ENCODE data around the gene JAKMIP1. TPM values are rescaled to one million over a fixed set of nuclear protein-coding genes. Genes with fewer than 3 reads are reported as not detected.
"Not testable (repeated sequence)": the region's sequence is repeated elsewhere in the genome, so short reads cannot be mapped to it uniquely, and the experiment has no call there.

JAKMIP1 gene
- total RNA-seq, 1 donor from 2014 or later, result not detected

DNA sequence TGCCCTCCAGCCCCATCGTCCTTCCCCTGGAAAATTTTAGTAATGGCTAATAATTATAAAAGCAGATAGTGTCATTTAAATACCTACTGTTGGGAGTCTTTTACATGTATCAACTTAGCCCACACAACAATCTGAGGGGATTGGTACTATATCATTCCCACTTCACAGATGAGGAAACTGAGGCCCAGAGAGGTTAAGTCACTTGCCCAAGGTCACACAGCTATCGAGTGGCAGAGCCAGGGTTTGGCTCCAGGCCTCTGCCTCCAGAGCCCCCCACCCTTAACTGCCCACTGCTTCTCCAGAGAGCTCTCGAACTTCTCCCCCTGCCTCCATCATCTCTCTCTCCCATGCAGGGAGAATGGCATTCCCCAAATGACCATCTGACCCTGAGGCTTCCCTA lies 189.6 kb downstream of the JAKMIP1 start:
- Mint-ChIP-seq H3K9me3 (no peaks in the 10 kb centered on the region), H3K36me3 (no peaks in the 10 kb centered on the region), H3K4me1 (no peaks in the 10 kb centered on the region), H3K27ac (no peak overlapping the region), H3K4me3 (no peak overlapping the region), H3K27me3 (ENCODE audit: low read depth) (peaks cover 65% of the 10 kb centered on the region)
- DNase-seq (ENCODE audit: low spot score in 2 of 2, unreplicated experiment in 2 of 2), result no peak
- TF ChIP-seq, protein P1, sequence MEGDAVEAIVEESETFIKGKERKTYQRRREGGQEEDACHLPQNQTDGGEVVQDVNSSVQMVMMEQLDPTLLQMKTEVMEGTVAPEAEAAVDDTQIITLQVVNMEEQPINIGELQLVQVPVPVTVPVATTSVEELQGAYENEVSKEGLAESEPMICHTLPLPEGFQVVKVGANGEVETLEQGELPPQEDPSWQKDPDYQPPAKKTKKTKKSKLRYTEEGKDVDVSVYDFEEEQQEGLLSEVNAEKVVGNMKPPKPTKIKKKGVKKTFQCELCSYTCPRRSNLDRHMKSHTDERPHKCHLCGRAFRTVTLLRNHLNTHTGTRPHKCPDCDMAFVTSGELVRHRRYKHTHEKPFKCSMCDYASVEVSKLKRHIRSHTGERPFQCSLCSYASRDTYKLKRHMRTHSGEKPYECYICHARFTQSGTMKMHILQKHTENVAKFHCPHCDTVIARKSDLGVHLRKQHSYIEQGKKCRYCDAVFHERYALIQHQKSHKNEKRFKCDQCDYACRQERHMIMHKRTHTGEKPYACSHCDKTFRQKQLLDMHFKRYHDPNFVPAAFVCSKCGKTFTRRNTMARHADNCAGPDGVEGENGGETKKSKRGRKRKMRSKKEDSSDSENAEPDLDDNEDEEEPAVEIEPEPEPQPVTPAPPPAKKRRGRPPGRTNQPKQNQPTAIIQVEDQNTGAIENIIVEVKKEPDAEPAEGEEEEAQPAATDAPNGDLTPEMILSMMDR (IDR thresholded peaks at IDR 0.05; ENCODE audit: unreplicated experiment), result no peak

DNA sequence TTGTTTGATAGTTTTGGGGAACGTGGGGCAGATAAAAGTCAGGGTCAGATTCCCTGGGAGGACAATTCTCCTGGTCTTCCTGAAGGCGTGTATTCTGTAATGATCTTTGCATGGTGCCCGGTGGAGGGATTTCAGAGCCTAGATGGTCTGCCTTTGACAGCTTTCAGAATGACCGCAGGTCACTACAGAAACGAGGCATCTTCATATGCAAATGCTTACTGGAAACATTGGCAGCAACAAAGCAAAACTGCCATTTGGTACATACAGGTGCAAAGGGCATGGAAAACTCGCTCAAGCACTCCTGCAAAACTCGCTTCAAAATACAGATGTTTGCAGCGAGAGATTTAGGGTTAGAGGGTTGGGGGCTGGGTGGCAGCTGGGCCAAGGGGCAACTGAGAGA lies 190.9 kb downstream of the JAKMIP1 start:
- Mint-ChIP-seq H3K27me3 (ENCODE audit: low read depth) (peaks cover 69% of the 10 kb centered on the region), H3K9me3 (no peaks in the 10 kb centered on the region), H3K4me1 (no peaks in the 10 kb centered on the region), H3K4me3 (no peak overlapping the region), H3K36me3 (no peaks in the 10 kb centered on the region), H3K27ac (no peak overlapping the region)
- no peak for DNase-seq (ENCODE audit: low spot score in 2 of 2, unreplicated experiment in 2 of 2)
- TF ChIP-seq, protein P1 (IDR thresholded peaks at IDR 0.05; ENCODE audit: unreplicated experiment), result no peak

DNA sequence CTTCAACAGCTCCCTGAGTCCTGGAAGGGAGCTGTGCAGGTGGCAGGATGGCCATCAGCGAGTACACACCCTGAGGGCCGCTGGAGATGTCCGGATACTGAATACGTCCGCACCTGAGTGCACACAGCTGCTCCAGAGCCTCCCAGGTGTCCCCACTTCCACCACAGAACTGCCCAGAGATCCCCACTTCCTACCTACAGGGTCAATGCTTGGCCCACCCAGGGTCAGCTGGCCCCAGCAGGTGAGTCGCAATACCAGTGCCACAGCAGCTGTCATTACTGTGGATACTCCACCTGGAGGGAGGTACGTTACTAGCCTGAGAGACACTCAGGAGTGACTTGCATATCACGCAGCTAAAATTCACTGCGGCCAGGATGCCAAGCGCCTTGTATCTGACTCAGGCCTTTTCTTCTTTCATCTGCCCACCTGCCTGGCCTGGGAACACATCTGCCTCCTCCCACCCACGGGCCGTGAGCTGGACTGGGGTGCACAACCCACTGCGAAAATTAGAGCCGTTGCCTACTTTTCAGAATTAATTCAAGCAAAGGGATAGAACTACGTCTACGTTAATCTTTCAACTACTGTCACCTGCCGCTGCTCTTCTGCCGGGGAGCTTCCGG lies 191.5 kb downstream of the JAKMIP1 start:
- H3K27ac Mint-ChIP-seq, result no peak overlapping the region

DNA sequence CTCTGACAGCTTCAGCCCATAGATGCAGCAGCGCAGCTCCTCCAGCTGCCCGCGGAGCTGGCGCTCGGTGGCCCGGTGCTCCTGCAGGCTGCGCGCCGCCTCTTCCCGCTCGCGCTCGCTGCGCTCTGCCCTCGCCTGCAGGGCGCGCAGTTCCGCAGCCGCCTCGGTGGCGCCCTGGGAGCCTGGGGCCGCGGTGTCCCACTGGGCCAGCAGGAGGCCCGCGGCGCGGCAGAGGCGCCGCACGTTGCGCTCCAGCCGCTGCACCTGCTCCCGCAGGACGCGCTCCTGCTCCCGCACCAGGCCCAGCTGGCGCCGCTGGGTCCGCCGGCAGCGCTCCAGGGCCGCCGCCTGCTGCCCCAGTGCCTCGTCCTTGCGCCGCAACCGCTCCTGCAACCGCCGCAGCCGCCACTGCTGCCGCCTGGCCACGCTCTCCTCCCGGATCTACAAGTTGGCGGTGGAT lies 192.2 kb downstream of the JAKMIP1 start:
- no peak overlapping the region for H3K27ac Mint-ChIP-seq
- H3K27me3 Mint-ChIP-seq (ENCODE audit: low read depth), result peaks cover 68% of the 10 kb centered on the region
- H3K4me1 Mint-ChIP-seq, result no peaks in the 10 kb centered on the region
- peak in 1 of 2 experiments; percentile 13 for DNase-seq (ENCODE audit: low spot score in 2 of 2, unreplicated experiment in 2 of 2)
- H3K36me3 Mint-ChIP-seq, result no peaks in the 10 kb centered on the region
- TF ChIP-seq, protein P1 (IDR thresholded peaks at IDR 0.05; ENCODE audit: unreplicated experiment), result no peak
- no peaks in the 10 kb centered on the region for H3K9me3 Mint-ChIP-seq
- H3K4me3 Mint-ChIP-seq, result no peak overlapping the region

More for the DNA sequence above, 191.5 kb downstream of the JAKMIP1 start:
- no peaks in the 10 kb centered on the region for H3K9me3 Mint-ChIP-seq
- peaks cover 69% of the 10 kb centered on the region for H3K27me3 Mint-ChIP-seq (ENCODE audit: low read depth)
- TF ChIP-seq, protein P1 (IDR thresholded peaks at IDR 0.05; ENCODE audit: unreplicated experiment), result no peak
- H3K4me3 Mint-ChIP-seq, result no peak overlapping the region
- H3K36me3 Mint-ChIP-seq, result no peaks in the 10 kb centered on the region
- no peak for DNase-seq (ENCODE audit: low spot score in 2 of 2, unreplicated experiment in 2 of 2)
- no peaks in the 10 kb centered on the region for H3K4me1 Mint-ChIP-seq

DNA sequence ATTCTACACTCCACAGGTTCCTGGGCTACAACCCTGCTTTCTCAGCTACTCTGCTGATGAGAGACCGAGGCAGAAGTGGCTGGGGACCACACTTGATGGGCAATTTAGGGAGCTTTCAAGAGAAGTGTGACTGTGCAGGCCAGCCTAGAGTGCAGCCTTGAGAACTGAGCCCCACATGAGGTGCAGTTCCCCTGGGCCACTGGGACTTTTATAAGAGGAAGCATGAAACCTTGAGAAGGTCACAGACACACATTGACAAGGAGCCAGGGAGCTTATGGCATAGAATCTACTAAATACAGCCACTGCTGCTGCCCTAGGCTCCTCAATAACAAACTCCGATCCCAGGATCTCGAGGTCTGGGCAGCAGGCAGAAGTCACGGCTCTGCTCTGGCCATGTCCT lies 195.2 kb downstream of the JAKMIP1 start:
- Mint-ChIP-seq H3K4me3 (no peak overlapping the region), H3K27me3 (ENCODE audit: low read depth) (peaks cover 62% of the 10 kb centered on the region), H3K9me3 (no peaks in the 10 kb centered on the region), H3K27ac (no peak overlapping the region), H3K4me1 (no peaks in the 10 kb centered on the region), H3K36me3 (no peaks in the 10 kb centered on the region)
- TF ChIP-seq, protein P1 (IDR thresholded peaks at IDR 0.05; ENCODE audit: unreplicated experiment), result no peak
- DNase-seq (ENCODE audit: low spot score in 2 of 2, unreplicated experiment in 2 of 2), result no peak

DNA sequence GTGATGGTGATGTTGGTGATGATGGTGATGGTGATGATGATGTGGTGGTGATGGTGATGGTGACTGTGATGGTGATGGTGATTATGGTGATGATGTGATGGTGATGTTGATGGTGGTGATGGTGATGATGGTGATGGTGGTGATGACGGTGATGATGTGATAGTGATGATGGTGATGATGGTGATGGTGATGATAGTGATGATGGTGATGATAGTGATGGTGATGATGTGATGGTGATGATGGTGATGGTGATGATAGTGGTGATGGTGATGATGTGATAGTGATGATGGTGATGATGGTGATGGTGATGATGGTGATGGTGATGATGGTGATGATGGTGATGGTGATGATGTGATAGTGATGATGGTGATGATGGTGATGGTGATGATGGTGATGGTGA lies 196.9 kb downstream of the JAKMIP1 start:
- H3K9me3 Mint-ChIP-seq; H3K4me3 Mint-ChIP-seq; H3K27ac Mint-ChIP-seq; DNase-seq (ENCODE audit: low spot score in 2 of 2, unreplicated experiment in 2 of 2); H3K4me1 Mint-ChIP-seq; H3K36me3 Mint-ChIP-seq: not testable (repeated sequence)
- H3K27me3 Mint-ChIP-seq (ENCODE audit: low read depth), result peaks cover 61% of the 10 kb centered on the region
